Activated CD4-positive, alpha-beta T cell treated with anti-CD3 and anti-CD28 coated beads for 36 hours (primary cell): Measurements from ENCODE around the gene SV2C. TPM values are rescaled to one million over a fixed set of nuclear protein-coding genes. Genes with fewer than 3 reads are reported as not detected.

Experiments
- ATAC-seq: fragments of 200-7000 bp; cut with Tn5 transposase; one replicate; pipeline ENCODE4 v1.10.0; 2021; ENCODE audit warnings: mild to moderate bottlenecking, moderate library complexity
- CTCF ChIA-PET: fragments of 350-600 bp; sonication (Branson Sonifier 250); formaldehyde crosslinking; loops from one replicate; lab custom pipeline; 2021; ENCODE audit warnings: antibody characterized with exemption; lab: Charles Lee
- POLR2A ChIA-PET: fragments of 350-600 bp; sonication (Branson Sonifier 250); formaldehyde crosslinking; loops from one replicate; lab custom pipeline; 2021; ENCODE audit warnings: antibody characterized with exemption, inconsistent platforms; lab: Charles Lee
- DNase-seq: peaks from one replicate; pipeline ENCODE4 v3.0.0-alpha.2; 2020
- H3K27ac Mint-ChIP-seq: one replicate; pipeline ENCODE4 v1.8.0; 2021; ENCODE audit warnings: mixed read lengths
- H3K27me3 Mint-ChIP-seq: one replicate; pipeline ENCODE4 v1.8.0; 2021; ENCODE audit warnings: mixed read lengths
- H3K36me3 Mint-ChIP-seq: one replicate; pipeline ENCODE4 v1.8.0; 2021; ENCODE audit warnings: low read depth, mixed read lengths
- H3K4me1 Mint-ChIP-seq: one replicate; pipeline ENCODE4 v1.8.0; 2021; ENCODE audit warnings: mixed read lengths
- H3K4me3 Mint-ChIP-seq: one replicate; pipeline ENCODE4 v1.8.0; 2021; ENCODE audit warnings: mild to moderate bottlenecking, moderate library complexity, mixed read lengths
- H3K9me3 Mint-ChIP-seq: one replicate; pipeline ENCODE4 v1.8.0; 2021; ENCODE audit warnings: low read depth, mixed read lengths
- intact Hi-C, 2 experiments: fragments of 100-400 bp; cut with DNase I in 1 of 2; cut with micrococcal nuclease in 1 of 2; formaldehyde crosslinking; loops; one replicate each; pipeline versions ENCODE4 v1.14.2 to v1.15.1; 2022 to 2024; cut with DNase I, micrococcal nuclease
- total RNA-seq, 2 experiments: library from RNA; stranded (reverse); gene quantifications; one replicate each; pipeline ENCODE4 v1.2.3, GENCODE V29; 2021

The SV2C gene
- total RNA-seq, 2 experiments from 2014 or later = 0.02 TPM; not detected in 1

DNA sequence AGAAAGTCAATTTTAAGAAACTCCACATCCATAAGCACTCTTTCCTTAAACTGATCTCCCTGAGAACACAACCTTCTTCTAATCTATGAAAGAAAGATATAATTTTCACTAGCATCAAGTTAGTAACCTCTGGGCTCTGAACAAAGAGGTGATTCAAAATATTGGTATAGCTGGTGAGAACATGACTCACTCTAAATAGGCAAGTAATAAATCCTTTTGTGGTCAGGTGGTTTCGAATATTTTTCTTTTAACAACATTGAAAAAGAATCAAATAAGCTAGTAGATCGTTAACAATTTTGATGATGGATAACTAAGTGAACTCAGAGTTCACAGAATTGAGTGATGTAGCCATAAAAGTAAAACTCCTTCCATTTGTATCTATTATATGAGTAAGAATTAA is 169.3 kb downstream of the SV2C start:
- H3K36me3 Mint-ChIP-seq = no peaks in the 10 kb centered on the region
- no peak overlapping the region for H3K27ac Mint-ChIP-seq
- no peaks in the 10 kb centered on the region for H3K9me3 Mint-ChIP-seq
- no peak overlapping the region for H3K4me3 Mint-ChIP-seq
- H3K27me3 Mint-ChIP-seq = peaks cover 9% of the 10 kb centered on the region
- ATAC-seq = no peak
- ChIA-PET CTCF (no interaction called here), POLR2A (no interaction called here)
- no peak for DNase-seq
- H3K4me1 Mint-ChIP-seq = peaks cover 7% of the 10 kb centered on the region
- intact Hi-C loops = loop anchor here (10.0 kb wide), 2 partner anchors 518 to 918 kb away; partner anchors contain the start of gene HMGCR (in 1 of the 2)

DNA sequence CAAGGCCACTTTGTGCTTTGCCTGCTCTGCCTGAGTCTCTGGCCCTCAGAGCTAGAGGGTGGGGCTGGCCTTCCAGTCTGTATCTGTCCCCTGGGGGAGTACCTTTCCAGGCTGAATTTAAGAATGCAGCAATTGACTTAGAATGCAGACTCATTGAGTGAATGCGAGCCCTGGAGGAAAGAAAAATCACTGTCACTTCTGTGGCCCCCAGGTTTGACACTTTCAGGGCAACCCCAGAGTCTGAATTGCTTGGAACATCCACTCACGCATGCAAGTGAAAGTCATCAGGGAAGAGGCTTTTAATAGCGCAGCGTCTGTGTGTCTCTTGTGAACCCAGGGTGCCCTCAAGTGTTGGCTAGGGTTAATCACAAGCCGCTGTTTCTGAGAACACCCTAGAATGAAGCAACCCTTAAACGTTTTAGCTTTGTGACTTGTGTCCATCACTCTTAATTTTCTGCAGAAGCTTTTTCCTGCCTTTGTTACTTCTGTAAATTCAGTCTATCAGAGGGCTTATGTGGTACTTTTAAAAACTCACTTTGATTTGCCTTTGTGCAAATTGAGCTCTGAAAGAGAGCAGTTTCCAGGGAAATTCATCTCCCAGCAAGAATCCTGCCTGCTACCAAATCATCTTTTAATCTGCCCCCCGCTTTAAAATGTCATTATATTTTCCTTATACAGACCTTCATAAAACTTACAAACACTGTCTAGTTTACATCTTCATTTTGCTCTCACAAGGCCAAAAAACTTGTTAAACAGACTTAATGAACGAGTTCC is 173.1 kb downstream of the SV2C start:
- ATAC-seq (peak; percentile 96), DNase-seq (peak; percentile 76)
- Mint-ChIP-seq H3K4me3 (no peak overlapping the region), H3K9me3 (no peaks in the 10 kb centered on the region), H3K4me1 (peaks cover 7% of the 10 kb centered on the region), H3K27ac (no peak overlapping the region), H3K36me3 (no peaks in the 10 kb centered on the region), H3K27me3 (peaks cover 9% of the 10 kb centered on the region)
- intact Hi-C loops = loop anchor here (1.0 to 10.0 kb wide), 6 partner anchors 79 to 922 kb away; partner anchors contain the start of gene HMGCR (in 1 of the 2)
- POLR2A ChIA-PET = no interaction called here
- CTCF ChIA-PET = interaction anchor here (0.6 to 3.3 kb wide), 14 partner anchors 9 to 230 kb away, joined by 3 to 13 read pairs (median 4); no protein-coding TSS in a partner anchor

DNA sequence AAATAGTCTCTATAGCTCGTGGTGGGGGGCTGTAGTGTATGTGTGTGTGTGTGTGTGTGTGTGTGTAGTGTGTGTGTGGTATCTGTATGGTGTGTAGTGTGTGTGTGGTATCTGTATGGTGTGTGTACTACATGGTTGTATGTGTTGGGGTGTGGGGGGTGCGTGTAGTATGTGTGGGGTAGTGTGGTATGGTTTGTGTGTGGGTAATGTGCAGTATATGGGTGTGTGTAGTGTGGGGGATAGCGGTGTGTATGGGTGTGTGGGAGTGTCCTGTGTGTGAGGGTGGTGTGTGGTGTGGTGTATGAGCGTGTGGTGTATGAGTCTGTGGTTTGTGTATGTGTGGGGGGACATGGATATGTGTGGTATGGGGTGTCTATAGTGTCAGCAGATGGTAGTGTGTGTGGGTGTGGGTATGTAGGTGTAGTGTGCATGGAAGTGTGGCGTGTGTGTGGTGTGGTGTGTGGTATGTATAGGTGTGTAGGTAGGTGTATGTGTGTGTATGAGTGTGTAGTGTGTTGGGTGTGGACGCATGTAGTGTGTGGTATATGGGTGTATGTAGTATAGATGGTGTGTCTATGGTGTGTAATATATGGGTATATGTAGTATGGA is 174.1 kb downstream of the SV2C start:
- H3K4me1 Mint-ChIP-seq = peaks cover 7% of the 10 kb centered on the region
- no peak overlapping the region for H3K27ac Mint-ChIP-seq
- POLR2A ChIA-PET = no interaction called here
- H3K27me3 Mint-ChIP-seq = peaks cover 9% of the 10 kb centered on the region
- no peak overlapping the region for H3K4me3 Mint-ChIP-seq
- intact Hi-C loops = loop anchor here (5.0 to 10.0 kb wide), 3 partner anchors 80 to 923 kb away; partner anchors contain the start of gene HMGCR (in 1 of the 2)
- H3K9me3 Mint-ChIP-seq = no peaks in the 10 kb centered on the region
- H3K36me3 Mint-ChIP-seq = no peaks in the 10 kb centered on the region
- ATAC-seq = no peak
- CTCF ChIA-PET = interaction anchor here (0.8 to 3.3 kb wide), 6 partner anchors 8 to 186 kb away, joined by 3 to 13 read pairs (median 4); no protein-coding TSS in a partner anchor
- no peak for DNase-seq

DNA sequence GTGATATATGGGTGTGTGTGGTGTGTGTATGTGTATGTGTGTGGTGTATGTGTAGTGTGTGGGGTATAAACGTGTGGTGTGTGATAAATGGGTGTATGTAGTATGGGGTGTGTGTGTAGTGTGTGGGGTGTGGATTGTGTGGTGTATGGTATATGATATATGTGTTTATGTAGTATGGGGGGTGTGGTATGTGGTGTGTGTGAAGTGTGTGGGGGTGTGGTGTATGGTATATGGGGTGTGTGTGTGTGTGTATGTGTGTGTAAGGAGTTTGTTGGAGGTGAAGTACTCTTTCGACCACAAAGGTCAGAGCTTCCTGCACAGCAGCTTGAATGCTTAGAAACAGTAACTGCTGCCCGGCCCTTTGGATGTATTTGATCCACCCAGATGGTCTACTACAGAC is 174.7 kb downstream of the SV2C start:
- DNase-seq (no peak), ATAC-seq (peak; percentile 31)
- no peaks in the 10 kb centered on the region for H3K36me3 Mint-ChIP-seq

DNA sequence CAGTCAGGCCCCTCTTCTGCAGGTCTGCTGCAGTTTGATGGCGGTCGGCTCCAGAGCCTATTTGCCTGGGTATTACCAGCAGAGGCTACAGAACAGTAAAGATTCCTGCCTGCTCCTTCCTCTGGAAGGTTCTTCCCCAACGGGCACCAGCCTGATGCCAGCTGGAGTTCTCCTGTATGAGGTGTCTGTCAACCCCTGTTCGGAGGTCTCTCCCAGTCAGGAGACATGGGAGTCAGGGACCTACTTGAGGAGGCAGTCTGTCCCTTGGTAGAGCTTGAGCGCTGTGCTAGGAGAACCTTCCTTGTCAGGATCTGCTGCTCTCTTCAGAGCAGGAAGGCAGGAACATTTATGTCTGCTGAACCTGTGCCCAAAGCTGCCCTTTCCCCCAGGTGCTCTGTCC is 181.5 kb downstream of the SV2C start:
- intact Hi-C loops = no loop called here
- ATAC-seq = no peak
- Mint-ChIP-seq H3K27ac (no peak overlapping the region), H3K4me1 (peaks cover 24% of the 10 kb centered on the region), H3K4me3 (no peak overlapping the region), H3K36me3 (no peaks in the 10 kb centered on the region), H3K27me3 (peaks cover 7% of the 10 kb centered on the region), H3K9me3 (no peaks in the 10 kb centered on the region)
- no peak for DNase-seq
- ChIA-PET CTCF (interaction anchor here (0.7 kb wide), 1 partner anchor 8 kb away, joined by 5 read pairs; no protein-coding TSS in a partner anchor), POLR2A (no interaction called here)

More for the DNA sequence above, 174.7 kb downstream of the SV2C start:
- intact Hi-C loops = loop anchor here (5.0 to 10.0 kb wide), 3 partner anchors 81 to 923 kb away; partner anchors contain the start of gene HMGCR (in 1 of the 2)
- POLR2A ChIA-PET = no interaction called here
- Mint-ChIP-seq H3K4me1 (peaks cover 7% of the 10 kb centered on the region), H3K27me3 (peaks cover 9% of the 10 kb centered on the region), H3K27ac (no peak overlapping the region), H3K9me3 (no peaks in the 10 kb centered on the region), H3K4me3 (no peak overlapping the region)
- CTCF ChIA-PET = interaction anchor here (0.6 to 3.3 kb wide), 4 partner anchors 10 to 112 kb away, joined by 3 to 13 read pairs (median 4); no protein-coding TSS in a partner anchor

DNA sequence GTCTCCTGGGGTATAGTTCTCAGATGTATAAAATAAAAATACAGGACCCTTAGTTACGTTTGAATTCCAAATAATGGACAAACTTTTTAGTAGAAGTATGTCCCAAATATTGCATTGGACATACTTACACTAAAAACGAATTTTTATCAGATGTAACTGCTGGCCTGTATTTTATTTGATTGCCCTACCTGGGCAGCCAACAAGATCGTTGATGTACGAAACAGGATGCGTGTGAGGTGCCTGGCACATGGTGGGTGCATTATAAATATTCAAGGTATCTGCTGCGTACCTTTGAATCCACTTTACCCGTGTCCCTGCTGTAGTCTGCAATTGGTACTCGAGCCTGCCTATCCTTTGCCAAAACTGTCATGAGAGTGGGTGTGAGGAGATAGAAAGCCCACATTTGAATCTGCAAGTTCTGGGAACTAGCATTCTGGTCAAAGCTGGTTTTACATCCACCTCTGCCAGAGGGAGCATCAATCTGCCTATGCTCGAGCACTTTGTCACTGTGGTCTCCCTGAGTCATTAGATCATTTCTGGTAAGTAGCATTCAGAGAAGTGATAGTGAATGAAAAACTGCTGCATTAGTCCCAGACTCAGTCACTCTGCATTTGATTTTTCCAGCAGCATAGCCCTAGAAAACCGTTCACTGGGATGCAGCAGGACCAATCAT is 186.2 kb downstream of the SV2C start:
- Mint-ChIP-seq H3K4me1 (peaks cover 40% of the 10 kb centered on the region), H3K9me3 (no peaks in the 10 kb centered on the region), H3K27me3 (peaks cover 7% of the 10 kb centered on the region), H3K36me3 (no peaks in the 10 kb centered on the region), H3K27ac (peak overlapping the region; percentile 96), H3K4me3 (peak overlapping the region; percentile 52)
- intact Hi-C loops = loop anchor here (1.0 to 2.0 kb wide), 3 partner anchors 99 to 278 kb away; partner anchors contain the start of gene IQGAP2 (in 1 of the 2)
- POLR2A ChIA-PET = interaction anchor here (0.6 to 1.5 kb wide), 2 partner anchors 134 to 278 kb away, joined by 3 read pairs; no protein-coding TSS in a partner anchor
- CTCF ChIA-PET = interaction anchor here (0.6 to 1.9 kb wide), 7 partner anchors 8 to 278 kb away, joined by 3 to 6 read pairs (median 3); no protein-coding TSS in a partner anchor
- DNase-seq (peak; percentile 70), ATAC-seq (peak; percentile 90)

DNA sequence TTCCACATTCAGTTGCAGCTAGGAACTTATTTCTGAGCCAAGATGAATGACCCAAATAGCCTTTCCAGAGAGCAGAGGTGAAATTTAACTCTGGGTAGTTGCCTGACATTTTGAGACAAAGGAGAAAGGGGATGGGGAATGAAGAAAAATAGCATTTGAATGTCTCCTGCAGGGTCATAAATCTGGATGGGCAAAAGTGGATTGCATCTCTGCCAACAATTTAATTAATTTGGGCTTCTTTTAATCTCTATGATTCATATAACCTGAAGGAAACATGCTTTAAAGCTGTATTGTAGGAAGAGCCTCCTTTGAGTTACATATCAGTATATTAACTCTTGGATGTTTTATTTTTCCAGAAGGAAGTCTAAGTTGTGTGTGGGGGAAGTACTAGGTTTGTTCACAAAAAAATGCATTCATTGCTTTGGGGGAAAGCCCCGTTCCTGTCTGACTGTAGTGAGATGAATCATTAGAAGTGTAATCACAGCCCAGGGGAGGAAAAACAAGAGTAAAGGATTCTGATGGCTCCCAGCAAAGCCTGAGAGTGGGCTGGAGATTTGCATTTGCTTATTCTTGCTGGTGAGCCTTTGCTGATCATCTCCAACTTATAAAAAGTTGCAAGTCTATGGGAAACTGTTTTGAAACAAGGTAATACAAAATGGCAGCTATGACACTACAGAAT is 186.9 kb downstream of the SV2C start:
- POLR2A ChIA-PET = interaction anchor here (0.5 to 1.5 kb wide), 2 partner anchors 134 to 504 kb away, joined by 3 read pairs; no protein-coding TSS in a partner anchor
- H3K36me3 Mint-ChIP-seq = no peaks in the 10 kb centered on the region
- peak; percentile 78 for ATAC-seq
- H3K4me3 Mint-ChIP-seq = peak overlapping the region; percentile 52
- peak overlapping the region; percentile 96 for H3K27ac Mint-ChIP-seq
- CTCF ChIA-PET = interaction anchor here (0.6 to 1.9 kb wide), 7 partner anchors 14 to 277 kb away, joined by 3 to 6 read pairs (median 3); no protein-coding TSS in a partner anchor
- intact Hi-C loops = loop anchor here (1.0 to 5.0 kb wide), 6 partner anchors 98 to 553 kb away; partner anchors contain the start of genes IQGAP2 (in 1 of the 2) and POC5 (in 1 of the 2)
- peaks cover 7% of the 10 kb centered on the region for H3K27me3 Mint-ChIP-seq
- peak; percentile 67 for DNase-seq
- H3K9me3 Mint-ChIP-seq = no peaks in the 10 kb centered on the region
- H3K4me1 Mint-ChIP-seq = peaks cover 40% of the 10 kb centered on the region

DNA sequence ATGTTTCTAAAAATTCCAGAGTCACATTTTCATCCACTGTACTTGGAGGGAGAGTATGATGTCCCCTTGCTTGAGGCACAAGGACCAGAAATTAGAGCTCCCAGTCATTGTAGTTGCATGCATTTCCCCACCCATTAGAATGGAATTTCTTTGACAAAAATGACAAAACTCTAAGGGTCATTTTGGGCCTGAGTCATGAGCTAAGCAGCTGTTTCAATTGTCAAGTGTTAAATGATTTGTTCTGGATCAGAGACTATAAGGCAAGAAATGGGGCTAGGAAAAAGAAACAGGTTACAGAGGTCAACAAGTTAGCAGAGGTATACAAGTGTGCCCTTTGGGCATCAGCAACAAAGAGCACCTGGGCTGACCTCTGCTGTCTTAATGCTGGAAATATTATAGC is 188.7 kb downstream of the SV2C start:
- Mint-ChIP-seq H3K36me3 (no peaks in the 10 kb centered on the region), H3K4me3 (no peak overlapping the region), H3K9me3 (no peaks in the 10 kb centered on the region), H3K27ac (no peak overlapping the region), H3K27me3 (peaks cover 2% of the 10 kb centered on the region), H3K4me1 (peaks cover 40% of the 10 kb centered on the region)
- POLR2A ChIA-PET = no interaction called here
- intact Hi-C loops = loop anchor here in 1 of 2 experiments (2.0 to 5.0 kb wide), 2 partner anchors 200 to 555 kb away; partner anchors contain the start of gene POC5
- CTCF ChIA-PET = interaction anchor here (1.4 to 1.6 kb wide), 2 partner anchors 33 to 312 kb away, joined by 3 to 4 read pairs; no protein-coding TSS in a partner anchor
- no peak for DNase-seq
- no peak for ATAC-seq

DNA sequence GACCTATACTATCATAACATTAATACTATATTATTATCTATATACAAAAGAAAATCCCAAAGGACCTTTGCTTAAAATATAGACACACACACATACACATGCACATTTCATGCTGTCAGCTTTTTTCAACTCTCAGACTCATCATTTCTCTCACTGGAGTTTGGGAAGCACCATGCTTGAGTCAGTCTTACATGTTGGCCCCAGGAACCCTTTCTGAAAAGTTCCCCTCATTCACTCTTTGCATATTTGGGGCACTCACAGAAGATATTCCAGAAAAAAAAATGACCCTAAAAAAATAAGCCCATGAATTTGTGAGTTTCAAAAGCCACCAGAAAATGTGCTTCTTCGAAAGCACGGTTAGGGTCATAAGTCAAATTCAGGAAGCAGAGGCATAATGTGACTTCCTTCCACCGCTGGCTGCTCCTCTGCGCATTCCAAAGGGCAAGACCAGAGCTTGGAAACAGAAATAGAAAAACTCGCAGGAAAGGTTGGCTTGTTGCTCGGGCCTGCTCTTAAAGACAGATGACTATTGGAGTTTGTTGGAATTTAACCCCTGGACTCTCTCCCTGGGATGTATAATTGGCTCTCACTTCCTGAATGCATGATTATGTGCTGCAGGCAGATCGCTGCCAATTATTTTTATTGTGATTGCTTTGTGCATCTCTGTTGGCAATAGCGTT is 190.2 kb downstream of the SV2C start:
- H3K27ac Mint-ChIP-seq = no peak overlapping the region

More for the DNA sequence above, 190.2 kb downstream of the SV2C start:
- DNase-seq (no peak), ATAC-seq (no peak)
- ChIA-PET POLR2A (no interaction called here), CTCF (interaction anchor here (1.6 kb wide), 1 partner anchor 310 kb away, joined by 4 read pairs; no protein-coding TSS in a partner anchor)
- no peak overlapping the region for H3K4me3 Mint-ChIP-seq
- H3K4me1 Mint-ChIP-seq = peaks cover 29% of the 10 kb centered on the region
- H3K36me3 Mint-ChIP-seq = no peaks in the 10 kb centered on the region
- no peaks in the 10 kb centered on the region for H3K27me3 Mint-ChIP-seq
- intact Hi-C loops = loop anchor here in 1 of 2 experiments (5.0 kb wide), 1 partner anchor 199 kb away; no protein-coding TSS in a partner anchor
- H3K9me3 Mint-ChIP-seq = no peaks in the 10 kb centered on the region
